Measurements from ENCODE around the gene RBM6. TPM values are rescaled to one million over a fixed set of nuclear protein-coding genes. Genes with fewer than 3 reads are reported as not detected.
"Not testable (repeated sequence)": the region's sequence is repeated elsewhere in the genome, so short reads cannot be mapped to it uniquely, and the experiment has no call there.

Gene RBM6
- total RNA-seq, 1 donor from 2014 or later, result 44.3 TPM

GRCh38 chr3:49966233-49966942, 26.4 kb downstream of the RBM6 start:
- DNase-seq (ENCODE audit: missing footprints) (no peak), ATAC-seq (no peak)
- intact Hi-C loops (cut with DNase I), result no loop called here

GRCh38 chr3:49967291-49967690, 27.3 kb downstream of the RBM6 start:
- intact Hi-C loops (cut with DNase I), result no loop called here
- ATAC-seq, result no peak
- no peak for DNase-seq (ENCODE audit: missing footprints)

- intact Hi-C loops (cut with DNase I), result no loop called here
- DNase-seq (ENCODE audit: missing footprints) (no peak), ATAC-seq (no peak)
These were observed 28.4 kb downstream of the RBM6 start for GRCh38 chr3:49968346-49968745.

- no peak for DNase-seq (ENCODE audit: missing footprints)
- intact Hi-C loops (cut with DNase I), result no loop called here
- ATAC-seq, result no peak
These were observed 32.7 kb downstream of the RBM6 start for GRCh38 chr3:49972656-49973055.

DNA sequence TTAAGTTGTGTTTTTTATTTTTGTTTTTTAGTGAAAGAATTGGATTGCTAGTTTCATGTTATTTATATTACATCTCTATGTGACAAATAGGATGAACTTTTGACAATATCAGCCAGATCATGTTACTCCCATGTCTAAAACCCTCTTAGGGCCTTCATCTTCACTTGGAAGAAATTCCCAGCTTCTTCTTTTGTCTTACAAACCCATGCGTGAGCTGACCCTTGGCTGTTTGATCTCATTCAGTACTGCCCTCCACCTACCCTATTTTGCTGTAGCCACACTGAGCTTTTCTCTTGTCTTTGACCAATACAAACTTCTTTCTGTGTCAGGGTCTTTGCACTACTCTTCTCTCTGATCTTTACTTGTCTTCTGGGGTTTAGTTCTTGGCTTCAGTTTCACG, 37.0 kb downstream of the RBM6 start:
- no peak for DNase-seq (ENCODE audit: missing footprints)
- intact Hi-C loops (cut with DNase I), result no loop called here
- ATAC-seq, result no peak

- intact Hi-C loops (cut with DNase I), result no loop called here
- ATAC-seq, result no peak
- no peak for DNase-seq (ENCODE audit: missing footprints)
These were observed 44.4 kb downstream of the RBM6 start for GRCh38 chr3:49984394-49984793.

DNA sequence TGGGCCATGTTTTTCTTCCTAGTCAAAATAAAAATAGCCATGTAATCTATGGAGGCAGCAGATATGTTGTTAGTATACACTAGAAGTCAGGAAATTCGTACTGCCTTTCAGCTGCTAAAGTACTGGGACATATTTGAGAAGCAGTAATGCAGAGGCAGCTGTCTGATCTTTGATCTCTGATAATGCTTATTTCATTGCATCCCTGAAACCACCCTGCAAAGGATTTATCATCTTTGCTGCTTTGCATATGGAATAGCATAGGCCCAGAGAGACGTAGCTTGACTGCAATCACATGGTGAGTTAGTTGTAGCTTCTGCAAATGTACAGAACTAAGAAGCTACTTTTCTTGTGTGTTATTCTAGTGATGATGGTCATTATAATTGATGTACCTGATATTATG, 52.4 kb downstream of the RBM6 start:
- intact Hi-C loops (cut with DNase I), result no loop called here
- DNase-seq (ENCODE audit: missing footprints), result no peak
- ATAC-seq, result no peak

DNA sequence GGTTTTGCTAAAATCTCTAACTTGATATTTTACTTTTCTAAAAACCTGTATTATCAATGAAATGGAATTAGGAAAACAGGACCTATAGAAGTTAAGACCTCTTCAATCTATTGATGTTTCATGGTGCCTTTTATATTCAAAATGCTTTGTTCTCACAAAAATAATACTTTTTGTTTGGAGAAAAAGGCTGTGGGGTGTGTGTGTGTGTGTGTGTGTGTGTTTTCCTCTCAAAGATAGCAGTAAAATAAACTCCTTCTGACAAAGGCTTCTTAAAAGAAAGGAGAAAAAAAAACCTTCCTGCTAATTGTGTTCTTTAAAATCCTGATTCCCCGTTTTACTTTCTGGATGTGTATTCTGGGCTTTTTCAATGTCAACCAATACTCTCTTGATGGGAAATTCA, 54.5 kb downstream of the RBM6 start:
- intact Hi-C loops (cut with DNase I), result no loop called here
- ATAC-seq, result no peak

DNA sequence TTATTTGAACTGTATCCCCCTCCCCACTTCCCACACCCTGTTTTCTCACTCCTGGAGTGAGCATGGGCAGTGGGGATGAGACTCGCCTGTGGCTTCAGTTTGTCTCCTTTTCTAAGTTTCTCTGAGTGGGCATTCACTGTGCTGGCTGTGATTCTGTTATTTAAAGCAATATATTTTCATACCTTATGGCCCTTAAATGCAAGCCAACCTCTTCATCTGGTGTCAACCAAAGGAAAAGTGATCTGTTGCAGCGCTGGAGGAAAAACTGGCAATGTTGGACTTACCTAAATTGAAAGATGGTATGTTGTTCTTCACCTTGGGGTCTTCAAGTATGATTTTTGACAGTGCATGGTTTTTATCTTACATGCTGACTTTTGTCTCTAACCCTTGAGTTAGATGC, 56.1 kb downstream of the RBM6 start:
- intact Hi-C loops (cut with DNase I), result no loop called here
- no peak for ATAC-seq
- no peak for DNase-seq (ENCODE audit: missing footprints)

More for the DNA sequence above, 54.5 kb downstream of the RBM6 start:
- no peak for DNase-seq (ENCODE audit: missing footprints)

DNA sequence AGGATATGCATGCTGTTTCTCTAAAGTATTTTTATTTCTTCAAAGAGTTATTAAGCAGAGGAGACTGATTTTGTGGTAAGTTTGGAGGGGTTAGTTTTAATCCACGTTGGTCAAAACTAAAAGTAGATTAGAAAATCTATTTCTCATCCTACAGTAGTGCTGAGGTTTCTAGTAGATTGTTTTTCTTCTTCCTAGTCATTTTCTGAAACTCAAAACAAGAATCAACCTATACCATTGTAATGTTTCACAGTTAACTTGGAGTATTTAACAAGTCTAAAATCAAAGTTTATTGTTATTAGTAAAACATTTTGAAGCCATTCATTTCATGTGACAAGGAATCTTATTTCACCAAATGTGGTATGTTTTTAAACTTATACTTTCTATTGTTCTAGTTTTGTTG, 57.9 kb downstream of the RBM6 start:
- intact Hi-C loops (cut with DNase I), result no loop called here
- DNase-seq (ENCODE audit: missing footprints) (no peak), ATAC-seq (no peak)

GRCh38 chr3:49998326-49998725, 58.4 kb downstream of the RBM6 start:
- DNase-seq (ENCODE audit: missing footprints) (no peak), ATAC-seq (no peak)
- intact Hi-C loops (cut with DNase I), result no loop called here

- intact Hi-C loops (cut with DNase I), result no loop called here
- DNase-seq (ENCODE audit: missing footprints), result no peak
- ATAC-seq, result no peak
These were observed 61.6 kb downstream of the RBM6 start for GRCh38 chr3:50001511-50001910.

DNA sequence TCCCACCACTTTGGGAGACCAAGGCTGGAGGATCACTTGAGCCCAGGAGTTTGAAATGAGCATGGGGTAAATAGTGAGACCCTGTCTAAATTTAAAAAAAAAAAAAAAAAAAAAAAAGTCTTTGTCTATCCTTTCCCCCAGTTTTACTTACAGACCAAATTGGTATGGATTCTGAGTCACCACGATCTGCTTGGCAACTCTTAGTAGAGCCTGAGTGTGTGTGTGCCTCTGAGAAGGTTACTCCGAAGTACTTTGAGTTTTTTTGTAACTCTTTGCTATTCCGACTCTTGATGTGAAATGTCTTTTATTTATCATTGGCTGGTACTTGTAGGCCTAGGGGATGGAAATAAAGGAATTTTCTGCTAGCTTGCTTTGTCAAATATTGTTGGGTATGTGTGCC, 63.3 kb downstream of the RBM6 start:
- intact Hi-C loops (cut with DNase I), result no loop called here
- ATAC-seq, result no peak

GRCh38 chr3:50003824-50004223, 63.9 kb downstream of the RBM6 start:
- ATAC-seq (no peak), DNase-seq (ENCODE audit: missing footprints) (no peak)
- intact Hi-C loops (cut with DNase I), result no loop called here

More for the DNA sequence above, 63.3 kb downstream of the RBM6 start:
- no peak for DNase-seq (ENCODE audit: missing footprints)

DNA sequence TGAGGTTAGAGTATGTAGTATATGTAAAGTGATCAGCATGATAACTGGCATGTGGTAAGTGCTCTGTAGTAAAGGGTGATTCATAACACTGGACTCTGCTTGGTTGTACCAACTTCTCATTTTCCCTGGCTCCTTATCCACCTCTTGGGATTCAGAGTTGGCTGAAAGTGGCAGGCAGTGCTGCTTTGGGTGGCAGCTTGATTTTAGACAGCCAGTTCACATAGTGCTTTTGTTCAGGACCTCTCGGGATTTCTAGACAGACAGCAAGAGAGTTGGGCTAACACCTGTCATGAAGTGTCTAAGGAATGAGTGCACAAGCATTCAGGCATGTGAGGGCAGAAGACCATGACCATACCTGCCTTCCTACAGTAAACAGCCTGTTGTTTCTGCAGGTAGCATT, 69.0 kb downstream of the RBM6 start:
- ATAC-seq (no peak), DNase-seq (ENCODE audit: missing footprints) (no peak)
- intact Hi-C loops (cut with DNase I), result no loop called here

DNA sequence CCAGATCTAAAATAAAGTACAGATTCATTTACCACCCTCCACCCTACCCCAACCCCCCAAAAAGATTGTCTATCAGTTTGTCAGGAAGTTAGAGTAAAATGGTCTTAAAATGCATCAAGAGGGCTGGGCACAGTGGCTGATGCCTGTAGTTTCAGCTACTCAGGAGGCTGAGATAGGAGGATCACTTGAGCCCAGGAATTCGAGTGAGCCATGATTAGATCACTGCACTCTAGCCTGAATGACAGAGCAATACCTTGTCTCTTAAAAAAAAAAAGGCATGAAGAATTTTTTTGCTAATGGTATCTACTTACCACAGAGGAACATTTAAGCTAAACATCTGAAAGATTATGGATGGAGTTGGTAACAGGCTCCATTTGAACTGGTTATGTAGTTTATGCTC, 71.0 kb downstream of the RBM6 start:
- intact Hi-C loops (cut with DNase I), result no loop called here
- no peak for ATAC-seq
- no peak for DNase-seq (ENCODE audit: missing footprints)

DNA sequence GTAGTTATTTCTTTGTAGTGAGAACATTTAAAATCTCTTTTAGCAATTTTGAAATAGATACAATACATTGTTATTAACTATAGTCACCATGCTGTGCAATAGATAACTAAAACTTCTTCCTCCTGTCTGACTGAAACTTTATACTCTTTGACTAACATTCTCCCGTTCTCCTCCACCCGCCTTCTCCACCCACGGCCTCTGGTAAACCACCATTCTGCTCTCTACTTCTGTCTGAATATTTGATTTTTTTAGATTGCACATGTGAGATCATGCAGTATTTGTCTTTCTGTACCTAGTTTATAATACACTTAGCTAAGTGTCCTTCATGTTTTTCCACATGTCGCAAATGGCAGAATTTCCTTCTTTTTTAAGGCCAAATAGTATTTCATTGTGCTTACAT, 76.0 kb downstream of the RBM6 start:
- intact Hi-C loops (cut with DNase I), result no loop called here
- ATAC-seq (no peak), DNase-seq (ENCODE audit: missing footprints) (no peak)

- ATAC-seq, result no peak
These were observed 88.4 kb downstream of the RBM6 start for GRCh38 chr3:50028346-50028745.

GRCh38 chr3:50031201-50031600, 91.3 kb downstream of the RBM6 start:
- DNase-seq (ENCODE audit: missing footprints); ATAC-seq: not testable (repeated sequence)
- intact Hi-C loops (cut with DNase I), result loop anchor here (10.0 kb wide), 1 partner anchor 86 kb away; the partner anchor contains the start of gene RBM6

More at GRCh38 chr3:50028346-50028745, 88.4 kb downstream of the RBM6 start:
- DNase-seq (ENCODE audit: missing footprints), result no peak
- intact Hi-C loops (cut with DNase I), result no loop called here

DNA sequence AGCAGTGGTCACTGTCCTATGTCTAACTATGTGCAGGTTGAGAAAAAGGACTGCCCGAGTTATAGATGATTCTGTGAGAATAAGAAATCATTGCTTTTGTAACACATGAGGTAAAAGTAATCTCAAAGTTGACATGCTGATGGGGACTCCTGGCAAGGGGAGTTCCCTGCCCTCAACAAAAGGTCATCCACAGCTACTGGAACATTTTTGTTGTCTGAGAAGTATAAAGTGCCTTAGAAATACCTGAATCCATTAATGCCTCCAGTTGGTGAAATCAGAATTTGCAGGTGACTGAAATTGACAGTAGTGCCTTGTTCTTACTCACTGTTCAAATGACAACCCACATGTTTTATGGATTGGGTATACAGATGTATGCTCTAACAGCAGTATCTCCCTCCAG, 105.0 kb downstream of the RBM6 start:
- intact Hi-C loops (cut with DNase I), result no loop called here
- no peak for ATAC-seq
- DNase-seq (ENCODE audit: missing footprints), result no peak

DNA sequence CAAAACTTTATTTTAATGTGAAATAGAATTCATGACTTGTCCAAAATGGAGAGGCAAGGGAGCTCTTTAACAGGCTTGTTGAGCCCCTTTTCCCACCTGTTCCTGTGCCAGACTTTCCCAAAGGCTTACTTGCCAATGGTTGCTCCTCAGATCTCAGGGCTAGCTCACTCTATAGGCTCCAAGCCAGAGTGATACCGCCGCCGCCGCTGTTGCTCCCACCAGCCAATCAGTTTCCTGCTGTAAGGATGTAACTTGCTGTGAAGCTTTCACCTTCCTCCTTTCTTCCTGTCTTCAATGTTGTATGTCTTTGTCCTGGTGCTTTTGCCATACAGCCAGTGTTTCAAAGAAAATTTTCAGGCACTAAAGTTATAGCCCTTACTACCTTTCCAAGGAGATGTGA, 107.5 kb downstream of the RBM6 start:
- intact Hi-C loops (cut with DNase I), result no loop called here
- no peak for ATAC-seq
- no peak for DNase-seq (ENCODE audit: missing footprints)
